ENCODE measurements around the gene PFKFB4. TPM values are rescaled to one million over a fixed set of nuclear protein-coding genes. Genes with fewer than 3 reads are reported as not detected.

PFKFB4 gene
- total and polyA plus RNA-seq, 4 experiments from 2014 or later: 2.5 to 2.7 (median 2.6) TPM

GRCh38 chr3:48543271-48543866 is 13.2 kb downstream of the PFKFB4 start:
- Histone ChIP-seq H3K4me1 (ENCODE audit: insufficient read depth, low read length) (peaks cover under 1% of the 10 kb centered on the region), H3K9me3 (ENCODE audit: control insufficient read depth in 1 of 2, low read length in 2 of 2) (no peaks in the 10 kb centered on the region)

DNA sequence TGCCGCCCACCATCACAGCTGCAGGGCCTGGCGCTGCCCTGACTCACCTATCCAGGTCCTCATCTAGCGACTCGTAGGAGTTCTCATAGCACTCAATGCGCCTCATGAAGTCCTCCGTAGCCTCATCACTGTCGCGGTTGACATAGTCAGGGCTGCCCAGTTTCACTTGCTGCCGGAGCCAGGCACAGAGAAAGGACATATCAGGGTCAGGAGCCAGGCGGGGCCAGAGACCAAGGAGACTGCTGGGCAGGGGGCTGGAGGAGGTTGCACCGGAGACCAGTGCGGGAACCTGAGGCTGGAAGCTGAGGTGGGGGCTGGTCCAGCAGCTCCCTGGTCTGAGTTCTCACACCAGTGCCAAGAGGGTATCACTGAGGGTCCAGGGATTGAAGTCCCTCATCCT is 18.2 kb downstream of the PFKFB4 start:
- Mint-ChIP-seq H3K36me3 (peaks cover 0 to 4% of the 10 kb centered on the region in 2 donors), H3K27ac (peak overlapping the region in 1 of 7 donors; percentile 6), H3K4me1 (peaks cover 0 to 7% (median 0%) of the 10 kb centered on the region in 4 donors), H3K4me3 (no peak overlapping the region), H3K9me3 (no peaks in the 10 kb centered on the region), H3K27me3 (no peaks in the 10 kb centered on the region)
- no peaks in the 10 kb centered on the region for H3K4me1 ChIP-seq (ENCODE audit: insufficient read depth, low read length)
- no peak for DNase-seq
- no peak overlapping the region for H3K27ac ChIP-seq (ENCODE audit: low read depth, low read length)
- H3K27me3 ChIP-seq (ENCODE audit: insufficient read depth, low read length): no peaks in the 10 kb centered on the region
- no peaks in the 10 kb centered on the region for H3K36me3 ChIP-seq (ENCODE audit: insufficient read depth, low read length)
- no peaks in the 10 kb centered on the region for H3K9me3 ChIP-seq (ENCODE audit: control insufficient read depth in 1 of 2, low read length in 2 of 2)
- H3K4me3 ChIP-seq (ENCODE audit: low read length in 2 of 2): no peak overlapping the region
- intact Hi-C loops (cut with micrococcal nuclease): no loop called here
- ChIA-PET POLR2A (ENCODE audit: partially characterized antibody) (no interaction called here), CTCF (ENCODE audit: partially characterized antibody) (interaction anchor here (1.0 to 1.3 kb wide), 2 partner anchors 11 to 102 kb away, joined by 3 read pairs; no protein-coding TSS in a partner anchor)

More at GRCh38 chr3:48543271-48543866, 13.2 kb downstream of the PFKFB4 start:
- Mint-ChIP-seq H3K36me3 (no peaks in the 10 kb centered on the region), H3K9me3 (no peaks in the 10 kb centered on the region), H3K27ac (no peak overlapping the region), H3K4me1 (peaks cover under 1 to 14% (median 2%) of the 10 kb centered on the region in 4 donors), H3K27me3 (no peaks in the 10 kb centered on the region), H3K4me3 (no peak overlapping the region)
- no peak for DNase-seq
- ChIA-PET POLR2A (ENCODE audit: partially characterized antibody) (no interaction called here), CTCF (ENCODE audit: partially characterized antibody) (interaction anchor here (0.7 to 1.1 kb wide), 2 partner anchors 37 to 136 kb away, joined by 3 read pairs; no protein-coding TSS in a partner anchor)
- Histone ChIP-seq H3K4me3 (ENCODE audit: low read length in 2 of 2) (no peak overlapping the region), H3K36me3 (ENCODE audit: insufficient read depth, low read length) (no peaks in the 10 kb centered on the region), H3K27me3 (ENCODE audit: insufficient read depth, low read length) (no peaks in the 10 kb centered on the region), H3K27ac (ENCODE audit: low read depth, low read length) (no peak overlapping the region)
- intact Hi-C loops (cut with micrococcal nuclease): no loop called here

- no peaks in the 10 kb centered on the region for H3K36me3 ChIP-seq (ENCODE audit: insufficient read depth, low read length)
- ChIA-PET CTCF (ENCODE audit: partially characterized antibody) (interaction anchor here (1.6 to 1.8 kb wide), 2 partner anchors 100 to 136 kb away, joined by 7 to 14 read pairs; no protein-coding TSS in a partner anchor), POLR2A (ENCODE audit: partially characterized antibody) (no interaction called here)
- H3K9me3 Mint-ChIP-seq: no peaks in the 10 kb centered on the region
- H3K27me3 ChIP-seq (ENCODE audit: insufficient read depth, low read length): no peaks in the 10 kb centered on the region
- H3K4me3 ChIP-seq (ENCODE audit: low read length in 2 of 2): no peak overlapping the region
- intact Hi-C loops (cut with micrococcal nuclease): no loop called here
- no peak overlapping the region for H3K27ac Mint-ChIP-seq
- H3K4me1 ChIP-seq (ENCODE audit: insufficient read depth, low read length): no peaks in the 10 kb centered on the region
- no peak overlapping the region for H3K27ac ChIP-seq (ENCODE audit: low read depth, low read length)
- peaks cover 0 to 7% (median 0%) of the 10 kb centered on the region in 4 donors for H3K4me1 Mint-ChIP-seq
- no peaks in the 10 kb centered on the region for H3K9me3 ChIP-seq (ENCODE audit: control insufficient read depth in 1 of 2, low read length in 2 of 2)
- H3K27me3 Mint-ChIP-seq: no peaks in the 10 kb centered on the region
- peaks cover 0 to 4% of the 10 kb centered on the region in 2 donors for H3K36me3 Mint-ChIP-seq
- no peak overlapping the region for H3K4me3 Mint-ChIP-seq
- DNase-seq: no peak
Measured at GRCh38 chr3:48536785-48537184, 19.8 kb downstream of the PFKFB4 start.

GRCh38 chr3:48536116-48536515 is 20.5 kb downstream of the PFKFB4 start:
- CTCF ChIA-PET (ENCODE audit: partially characterized antibody): interaction anchor here (1.6 to 1.8 kb wide), 2 partner anchors 100 to 135 kb away, joined by 7 to 14 read pairs; no protein-coding TSS in a partner anchor
- Mint-ChIP-seq H3K27ac (no peak overlapping the region), H3K36me3 (peaks cover 0 to 4% of the 10 kb centered on the region in 2 donors), H3K4me1 (peaks cover 0 to 7% (median 0%) of the 10 kb centered on the region in 4 donors), H3K9me3 (no peaks in the 10 kb centered on the region), H3K4me3 (no peak overlapping the region), H3K27me3 (no peaks in the 10 kb centered on the region)
- POLR2A ChIA-PET (ENCODE audit: partially characterized antibody): no interaction called here
- no peaks in the 10 kb centered on the region for H3K36me3 ChIP-seq (ENCODE audit: insufficient read depth, low read length)
- H3K4me1 ChIP-seq (ENCODE audit: insufficient read depth, low read length): no peaks in the 10 kb centered on the region
- H3K27me3 ChIP-seq (ENCODE audit: insufficient read depth, low read length): no peaks in the 10 kb centered on the region
- H3K9me3 ChIP-seq (ENCODE audit: control insufficient read depth in 1 of 2, low read length in 2 of 2): no peaks in the 10 kb centered on the region
- no peak overlapping the region for H3K27ac ChIP-seq (ENCODE audit: low read depth, low read length)
- DNase-seq: no peak
- intact Hi-C loops (cut with micrococcal nuclease): no loop called here
- no peak overlapping the region for H3K4me3 ChIP-seq (ENCODE audit: low read length in 2 of 2)

GRCh38 chr3:48535578-48535977 is 21.0 kb downstream of the PFKFB4 start:
- POLR2A ChIA-PET (ENCODE audit: partially characterized antibody): no interaction called here

GRCh38 chr3:48532977-48533337 is 23.6 kb downstream of the PFKFB4 start:
- Mint-ChIP-seq H3K4me3 (no peak overlapping the region), H3K9me3 (no peaks in the 10 kb centered on the region), H3K27me3 (no peaks in the 10 kb centered on the region), H3K36me3 (peaks cover 0 to 4% of the 10 kb centered on the region in 2 donors), H3K27ac (no peak overlapping the region), H3K4me1 (peaks cover 0 to 7% (median under 1%) of the 10 kb centered on the region in 4 donors)
- Histone ChIP-seq H3K36me3 (ENCODE audit: insufficient read depth, low read length) (no peaks in the 10 kb centered on the region), H3K27ac (ENCODE audit: low read depth, low read length) (no peak overlapping the region), H3K4me3 (ENCODE audit: low read length in 2 of 2) (no peak overlapping the region), H3K27me3 (ENCODE audit: insufficient read depth, low read length) (no peaks in the 10 kb centered on the region), H3K4me1 (ENCODE audit: insufficient read depth, low read length) (no peaks in the 10 kb centered on the region), H3K9me3 (ENCODE audit: control insufficient read depth in 1 of 2, low read length in 2 of 2) (no peaks in the 10 kb centered on the region)
- ChIA-PET CTCF (ENCODE audit: partially characterized antibody) (interaction anchor here (1.5 to 1.9 kb wide), 2 partner anchors 12 to 16 kb away, joined by 3 to 6 read pairs; no protein-coding TSS in a partner anchor), POLR2A (ENCODE audit: partially characterized antibody) (no interaction called here)
- DNase-seq: no peak
- intact Hi-C loops (cut with micrococcal nuclease): no loop called here

More at GRCh38 chr3:48535578-48535977, 21.0 kb downstream of the PFKFB4 start:
- H3K27ac Mint-ChIP-seq: peak overlapping the region in 1 of 7 donors; percentile 55
- CTCF ChIA-PET (ENCODE audit: partially characterized antibody): interaction anchor here (1.8 kb wide), 1 partner anchor 99 kb away, joined by 7 read pairs; no protein-coding TSS in a partner anchor
- no peak overlapping the region for H3K4me3 Mint-ChIP-seq
- Histone ChIP-seq H3K27me3 (ENCODE audit: insufficient read depth, low read length) (no peaks in the 10 kb centered on the region), H3K27ac (ENCODE audit: low read depth, low read length) (no peak overlapping the region), H3K4me3 (ENCODE audit: low read length in 2 of 2) (no peak overlapping the region), H3K4me1 (ENCODE audit: insufficient read depth, low read length) (no peaks in the 10 kb centered on the region), H3K36me3 (ENCODE audit: insufficient read depth, low read length) (no peaks in the 10 kb centered on the region), H3K9me3 (ENCODE audit: control insufficient read depth in 1 of 2, low read length in 2 of 2) (no peaks in the 10 kb centered on the region)
- DNase-seq: no peak
- H3K27me3 Mint-ChIP-seq: no peaks in the 10 kb centered on the region
- intact Hi-C loops (cut with micrococcal nuclease): no loop called here
- H3K4me1 Mint-ChIP-seq: peaks cover 0 to 7% (median 0%) of the 10 kb centered on the region in 4 donors
- H3K9me3 Mint-ChIP-seq: no peaks in the 10 kb centered on the region
- peaks cover 0 to 4% of the 10 kb centered on the region in 2 donors for H3K36me3 Mint-ChIP-seq

GRCh38 chr3:48532271-48532976 is 24.2 kb downstream of the PFKFB4 start:
- Histone ChIP-seq H3K27me3 (ENCODE audit: insufficient read depth, low read length) (no peaks in the 10 kb centered on the region), H3K9me3 (ENCODE audit: control insufficient read depth in 1 of 2, low read length in 2 of 2) (no peaks in the 10 kb centered on the region), H3K4me1 (ENCODE audit: insufficient read depth, low read length) (no peaks in the 10 kb centered on the region), H3K36me3 (ENCODE audit: insufficient read depth, low read length) (no peaks in the 10 kb centered on the region), H3K27ac (ENCODE audit: low read depth, low read length) (no peak overlapping the region), H3K4me3 (ENCODE audit: low read length in 2 of 2) (no peak overlapping the region)
- intact Hi-C loops (cut with micrococcal nuclease): no loop called here
- no peak for DNase-seq
- no peaks in the 10 kb centered on the region for H3K27me3 Mint-ChIP-seq
- CTCF ChIA-PET (ENCODE audit: partially characterized antibody): interaction anchor here (1.1 to 1.9 kb wide), 4 partner anchors 12 to 96 kb away, joined by 3 to 8 read pairs (median 4); no protein-coding TSS in a partner anchor
- H3K9me3 Mint-ChIP-seq: no peaks in the 10 kb centered on the region
- H3K36me3 Mint-ChIP-seq: peaks cover 0 to 4% of the 10 kb centered on the region in 2 donors
- POLR2A ChIA-PET (ENCODE audit: partially characterized antibody): no interaction called here
- H3K4me1 Mint-ChIP-seq: peaks cover 0 to 7% (median under 1%) of the 10 kb centered on the region in 4 donors
- no peak overlapping the region for H3K27ac Mint-ChIP-seq
- H3K4me3 Mint-ChIP-seq: no peak overlapping the region
